ENCODE results near the gene CADM1.

DNA sequence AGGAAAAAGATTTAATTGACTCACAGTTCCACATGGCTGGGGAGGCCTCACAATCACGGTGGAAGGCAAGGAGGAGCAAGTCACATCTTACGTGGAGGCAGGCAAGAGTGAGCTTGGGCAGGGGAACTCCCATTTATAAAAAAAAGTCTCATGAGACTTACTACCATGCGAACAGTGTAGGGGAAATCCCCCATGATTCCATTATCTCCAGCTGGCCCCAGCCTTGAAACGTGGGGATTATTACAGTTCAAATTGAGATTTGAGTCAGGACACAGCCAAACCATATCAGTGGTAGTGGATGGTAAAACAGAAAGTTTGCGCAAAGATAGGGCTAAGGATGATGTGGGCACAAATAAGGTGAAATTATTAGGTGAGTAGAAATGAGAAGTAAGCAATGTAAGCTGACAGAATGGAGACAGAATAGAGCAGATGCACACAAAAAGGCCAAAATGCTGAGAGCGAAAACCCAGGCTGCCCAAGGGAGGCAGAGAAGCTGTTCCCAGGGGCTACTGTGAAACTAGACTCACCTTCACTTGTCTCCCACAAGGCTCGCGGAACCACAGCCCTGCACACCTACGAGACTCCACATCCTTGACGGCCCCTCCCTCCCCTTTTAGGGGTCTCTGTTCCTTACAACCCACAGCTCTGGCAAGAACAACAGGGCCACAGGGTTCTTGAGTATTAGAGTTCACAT, 377.6 kb downstream of the CADM1 start:
- TF ChIP-seq, protein P1, sequence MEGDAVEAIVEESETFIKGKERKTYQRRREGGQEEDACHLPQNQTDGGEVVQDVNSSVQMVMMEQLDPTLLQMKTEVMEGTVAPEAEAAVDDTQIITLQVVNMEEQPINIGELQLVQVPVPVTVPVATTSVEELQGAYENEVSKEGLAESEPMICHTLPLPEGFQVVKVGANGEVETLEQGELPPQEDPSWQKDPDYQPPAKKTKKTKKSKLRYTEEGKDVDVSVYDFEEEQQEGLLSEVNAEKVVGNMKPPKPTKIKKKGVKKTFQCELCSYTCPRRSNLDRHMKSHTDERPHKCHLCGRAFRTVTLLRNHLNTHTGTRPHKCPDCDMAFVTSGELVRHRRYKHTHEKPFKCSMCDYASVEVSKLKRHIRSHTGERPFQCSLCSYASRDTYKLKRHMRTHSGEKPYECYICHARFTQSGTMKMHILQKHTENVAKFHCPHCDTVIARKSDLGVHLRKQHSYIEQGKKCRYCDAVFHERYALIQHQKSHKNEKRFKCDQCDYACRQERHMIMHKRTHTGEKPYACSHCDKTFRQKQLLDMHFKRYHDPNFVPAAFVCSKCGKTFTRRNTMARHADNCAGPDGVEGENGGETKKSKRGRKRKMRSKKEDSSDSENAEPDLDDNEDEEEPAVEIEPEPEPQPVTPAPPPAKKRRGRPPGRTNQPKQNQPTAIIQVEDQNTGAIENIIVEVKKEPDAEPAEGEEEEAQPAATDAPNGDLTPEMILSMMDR (conservative IDR thresholded peaks at IDR 0.05 in 1 of 2, IDR thresholded peaks at IDR 0.05 in 1 of 2; ENCODE audit: low read depth in 1 of 2, low read length in 2 of 2) = no peak
- TF ChIP-seq EZH2 (IDR thresholded peaks at IDR 0.05; ENCODE audit: low read length, missing control alignments) = no peak
